Islet precursor cell (in vitro differentiated cells): ENCODE data around the gene RWDD3.
A peak's percentile ranks its signal among the peaks of the same experiment; 100 is the strongest.

Experiments used
- DNase-seq: peaks from one replicate; pipeline ENCODE4 v3.0.0-alpha.2; 2018

RWDD3 gene

DNA sequence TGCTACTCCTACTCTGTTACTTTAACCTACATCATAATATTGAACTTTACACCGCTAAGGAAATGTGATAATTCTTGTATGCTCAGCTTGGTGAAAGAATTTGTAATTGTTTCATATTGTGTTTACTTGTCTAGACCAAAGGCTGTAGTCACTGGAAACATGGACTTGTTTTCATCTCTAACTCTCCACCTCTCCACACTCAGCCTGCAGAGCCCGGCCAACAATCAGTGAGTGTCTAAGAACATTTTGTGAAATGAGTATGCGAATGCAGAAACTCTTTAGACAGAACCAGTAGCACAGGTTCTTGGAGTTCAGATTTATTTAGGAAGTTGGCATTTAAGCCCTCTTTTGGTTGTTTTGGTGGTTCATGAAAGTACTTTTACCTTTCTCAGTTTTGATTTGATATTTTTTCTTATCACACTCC, 3.2 kb upstream of the RWDD3 start:
- no peak for DNase-seq

DNA sequence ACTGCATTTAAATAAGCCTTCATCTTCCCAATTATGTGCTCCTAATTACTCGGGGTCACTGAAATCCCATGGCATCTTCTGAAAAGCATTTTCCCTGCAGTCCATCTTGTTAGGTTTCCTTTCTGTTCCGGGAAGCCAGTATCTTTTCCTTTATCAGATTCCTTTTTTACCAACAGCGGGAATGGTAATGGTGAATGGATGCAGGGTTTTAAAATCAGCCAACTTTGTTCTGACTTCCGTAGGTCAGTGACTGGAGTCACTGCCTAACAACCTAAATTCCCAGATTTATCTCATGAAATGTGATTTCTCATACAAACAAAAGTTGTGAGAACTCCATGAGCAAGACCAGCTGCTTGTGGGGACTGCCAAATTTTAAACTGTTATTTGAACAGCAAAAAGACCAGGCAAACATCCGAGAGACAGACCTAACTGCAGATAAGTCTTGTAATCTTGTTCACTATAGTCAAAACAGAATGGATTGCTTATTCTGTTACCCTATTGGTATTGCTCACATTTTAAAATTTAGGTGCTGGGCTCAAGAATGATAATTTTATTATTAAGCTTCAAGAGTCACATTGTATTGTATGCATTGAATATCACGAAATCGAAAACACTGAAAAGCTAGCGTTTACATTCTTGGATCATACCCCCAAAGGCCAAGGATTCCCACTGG, 1.2 kb upstream of the RWDD3 start:
- no peak for DNase-seq

DNA sequence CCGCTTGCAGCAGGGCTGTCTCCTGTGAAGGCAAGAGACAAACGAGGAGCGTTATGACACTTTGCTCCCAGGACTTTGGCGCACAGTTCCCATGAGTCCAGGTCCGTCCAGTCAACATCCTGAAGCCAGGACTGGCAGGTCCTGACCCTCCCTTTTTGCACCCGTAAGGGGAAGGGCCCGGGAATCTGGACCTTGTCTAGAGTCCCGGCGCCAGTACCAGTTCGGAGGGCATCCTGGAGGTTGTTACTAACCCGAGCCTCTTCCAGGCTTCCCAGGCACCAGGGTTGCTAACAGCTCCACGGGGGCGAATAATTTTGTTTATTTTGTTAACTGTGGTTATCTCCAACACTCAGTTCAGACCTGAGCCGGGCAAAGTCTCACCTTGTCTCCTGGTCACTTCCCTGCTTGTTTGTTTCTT, 682 bp upstream of the RWDD3 start:
- peak; percentile 69 for DNase-seq

DNA sequence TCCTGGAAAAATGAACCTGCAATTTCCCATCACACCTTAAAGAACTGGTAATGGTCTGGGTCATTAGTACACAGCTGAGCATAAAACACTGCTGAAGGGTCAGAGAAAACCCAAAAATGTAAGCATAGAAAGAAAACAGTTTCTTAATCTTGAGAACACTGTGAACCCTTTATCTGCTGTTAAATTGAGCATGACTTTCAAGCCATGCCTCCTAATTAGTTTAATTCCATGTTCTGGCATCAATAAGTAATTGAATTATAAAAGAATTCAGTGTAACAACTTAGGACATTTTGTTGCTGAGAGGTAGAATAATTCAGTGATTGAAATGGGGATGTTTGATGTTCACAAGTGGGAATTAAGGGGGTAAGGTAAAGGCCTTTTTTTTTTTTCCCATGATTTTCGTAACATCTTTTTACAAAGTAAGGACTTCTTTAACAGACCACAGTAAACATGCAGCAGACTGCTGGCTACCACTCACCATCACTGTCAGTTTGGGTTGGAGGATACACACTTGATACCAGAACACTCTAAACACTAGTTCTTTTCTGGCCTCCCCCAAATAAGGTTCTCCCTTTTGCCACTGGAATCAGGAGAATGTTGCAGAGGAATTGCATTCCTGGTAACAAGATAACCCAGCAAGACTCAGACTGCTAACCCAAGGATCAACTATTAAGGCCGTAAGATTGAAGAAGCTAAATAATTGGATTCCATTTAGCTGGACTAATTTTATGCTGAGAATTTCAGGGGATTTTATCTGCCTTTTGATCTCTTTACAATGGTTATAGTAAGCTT, 3.0 kb downstream of the RWDD3 start:
- DNase-seq, result no peak

DNA sequence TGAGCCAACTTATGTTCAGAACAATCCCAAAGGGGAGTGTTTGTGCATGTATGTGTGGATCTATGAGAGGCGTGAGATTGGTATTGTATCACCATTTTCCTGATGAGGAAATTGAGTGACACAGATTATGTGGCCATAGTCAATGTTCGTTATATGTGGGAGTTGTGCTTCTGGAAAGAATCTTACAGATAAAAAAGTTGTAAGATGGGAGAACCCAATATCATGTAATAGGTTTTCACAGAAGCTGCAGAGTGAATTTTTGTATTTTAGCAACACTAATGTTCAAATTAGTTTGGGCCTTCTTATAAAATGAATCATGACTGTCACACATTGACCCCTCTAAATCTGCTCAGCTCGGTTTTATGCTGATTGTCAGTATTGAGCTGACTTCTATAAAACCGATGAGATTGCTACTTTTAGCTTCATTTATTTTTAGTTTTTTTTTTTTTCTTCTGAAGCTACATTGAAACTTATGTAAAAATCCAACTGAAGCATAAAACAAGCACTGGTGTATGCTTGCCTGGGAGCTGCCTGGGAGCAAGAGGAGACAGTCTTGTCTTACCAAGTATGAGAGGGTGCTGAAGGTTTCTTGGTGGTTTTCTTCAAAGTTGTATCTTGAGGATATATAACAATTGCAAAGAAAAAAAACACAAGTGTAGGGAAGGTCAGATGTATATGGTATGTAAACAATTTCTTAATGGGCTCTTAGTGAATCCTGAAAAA, 4.1 kb downstream of the RWDD3 start:
- DNase-seq, result no peak

DNA sequence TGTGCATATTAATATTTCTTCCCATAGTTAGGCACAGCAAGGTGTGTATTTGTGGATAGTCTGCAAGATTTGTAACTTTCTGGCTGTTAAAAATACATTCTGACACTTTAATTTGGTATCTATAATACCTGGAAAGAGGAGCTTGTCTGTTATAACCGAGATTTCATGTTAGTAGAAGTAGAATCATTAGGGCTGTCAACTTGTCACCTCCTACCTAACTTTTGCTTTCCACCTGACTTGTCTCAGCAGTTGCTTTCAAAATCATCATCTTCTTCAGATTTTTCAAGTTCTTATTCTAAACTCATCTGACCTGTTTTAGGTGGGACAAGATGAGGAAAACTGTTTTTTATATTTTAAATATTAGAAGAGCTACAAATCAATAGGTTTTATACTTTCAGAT, 11.0 kb downstream of the RWDD3 start:
- DNase-seq, result no peak

DNA sequence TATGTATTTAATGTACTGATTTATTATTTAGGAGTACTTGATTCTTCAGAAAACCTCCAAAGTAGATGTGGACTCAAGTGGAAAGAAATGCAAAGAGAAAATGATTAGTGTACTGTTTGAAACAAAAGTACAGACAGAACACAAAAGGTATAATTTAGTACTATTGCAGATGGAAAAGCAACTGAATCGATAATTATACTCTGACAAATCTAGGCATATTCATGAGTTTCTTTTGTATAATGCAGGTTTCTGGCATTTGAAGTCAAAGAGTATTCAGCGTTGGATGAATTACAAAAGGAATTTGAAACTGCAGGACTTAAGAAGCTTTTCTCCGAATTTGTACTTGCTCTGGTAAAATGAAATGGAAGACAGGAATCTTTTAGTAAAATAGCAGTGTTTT, 12.5 kb downstream of the RWDD3 start:
- DNase-seq, result no peak

DNA sequence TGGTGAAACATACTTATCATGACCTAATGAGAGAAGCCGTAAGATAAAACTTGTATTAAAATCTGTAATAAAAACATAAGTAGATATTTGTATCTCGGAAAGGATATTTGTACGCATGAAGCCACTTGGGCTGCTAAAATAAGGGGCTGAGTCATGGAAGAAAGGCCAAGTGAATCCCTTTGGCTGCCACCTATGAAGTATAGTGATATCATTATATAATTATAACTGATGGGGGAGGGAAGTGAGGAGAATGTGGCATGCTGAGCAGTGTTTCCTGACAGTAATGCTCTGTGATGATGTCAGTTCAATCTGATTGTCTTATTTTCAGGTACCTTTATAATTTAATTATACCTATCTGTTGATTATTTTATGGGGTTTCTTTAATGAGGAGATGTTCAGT, 13.6 kb downstream of the RWDD3 start:
- DNase-seq, result no peak

DNA sequence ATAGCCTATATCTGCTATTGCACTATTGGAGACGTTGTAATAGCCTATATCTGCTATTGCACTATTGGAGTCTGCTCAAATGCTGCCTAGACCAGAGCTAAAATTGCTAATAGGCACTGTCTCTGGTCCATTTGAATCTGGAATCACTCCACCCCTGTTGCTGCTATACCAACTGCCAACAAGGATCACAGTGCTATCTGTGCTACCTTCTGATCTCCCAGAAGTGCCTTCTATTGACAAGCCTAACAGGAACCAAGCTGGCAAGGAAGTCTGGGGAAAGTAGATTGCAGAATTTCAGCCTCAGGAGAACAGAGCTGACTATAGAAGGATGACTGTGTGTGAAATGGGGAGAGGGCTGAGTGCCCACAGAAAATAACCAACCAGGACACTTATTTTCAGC, 15.9 kb downstream of the RWDD3 start:
- no peak for DNase-seq

DNA sequence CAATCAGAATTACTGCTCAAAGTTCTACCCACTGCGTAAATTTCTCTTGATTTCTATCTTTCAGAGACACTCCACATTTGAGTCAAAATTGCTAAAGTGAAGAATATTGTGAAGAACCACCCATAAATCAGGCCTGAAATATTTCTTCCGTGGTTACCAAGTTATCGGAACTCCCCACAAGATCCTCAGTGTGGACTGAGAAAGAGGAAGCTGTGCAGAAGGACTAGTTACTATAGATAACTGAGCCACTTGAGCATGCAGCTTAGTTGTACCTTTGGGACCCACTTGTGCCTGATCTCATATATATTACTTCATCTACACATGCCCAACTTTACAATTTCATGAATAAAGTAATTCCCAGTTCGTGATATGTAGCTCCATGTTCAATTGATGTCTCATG, 18.4 kb downstream of the RWDD3 start:
- no peak for DNase-seq

DNA sequence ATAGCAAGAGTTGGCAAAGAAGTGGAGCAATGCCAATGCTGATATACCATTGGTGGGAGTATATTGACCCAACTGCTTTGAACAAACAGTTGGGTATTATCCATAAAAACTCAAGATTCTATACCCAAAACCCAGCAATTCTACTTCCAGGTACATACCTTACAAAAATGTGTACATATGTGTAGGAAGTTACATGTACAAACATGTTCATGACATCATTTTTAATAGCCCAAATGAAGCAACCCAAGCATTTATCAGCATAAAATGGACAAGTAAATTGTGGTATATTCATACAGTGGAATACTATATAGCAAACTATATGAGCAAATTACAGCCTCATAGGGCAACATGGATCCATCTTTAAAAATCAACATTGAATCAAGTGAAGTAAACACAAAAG, 20.9 kb downstream of the RWDD3 start:
- DNase-seq, result no peak

DNA sequence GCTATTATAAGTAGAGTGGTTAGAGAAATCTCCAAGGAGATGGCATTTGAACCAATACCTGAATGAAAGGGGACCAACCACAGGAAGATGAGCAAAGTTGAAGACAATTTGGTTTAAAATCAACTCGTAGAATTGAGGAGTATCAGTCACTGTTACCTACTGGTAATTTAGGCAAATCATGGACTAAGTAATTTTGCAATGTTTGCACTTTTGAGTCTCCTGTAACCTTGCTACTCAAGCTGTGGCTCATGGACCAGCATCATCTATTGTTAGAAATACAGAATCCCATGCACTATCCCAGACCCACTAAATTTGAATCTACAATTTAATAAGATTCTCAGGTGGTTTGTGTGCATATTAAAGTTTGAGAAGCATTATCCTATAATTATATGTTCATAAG, 21.8 kb downstream of the RWDD3 start:
- no peak for DNase-seq

DNA sequence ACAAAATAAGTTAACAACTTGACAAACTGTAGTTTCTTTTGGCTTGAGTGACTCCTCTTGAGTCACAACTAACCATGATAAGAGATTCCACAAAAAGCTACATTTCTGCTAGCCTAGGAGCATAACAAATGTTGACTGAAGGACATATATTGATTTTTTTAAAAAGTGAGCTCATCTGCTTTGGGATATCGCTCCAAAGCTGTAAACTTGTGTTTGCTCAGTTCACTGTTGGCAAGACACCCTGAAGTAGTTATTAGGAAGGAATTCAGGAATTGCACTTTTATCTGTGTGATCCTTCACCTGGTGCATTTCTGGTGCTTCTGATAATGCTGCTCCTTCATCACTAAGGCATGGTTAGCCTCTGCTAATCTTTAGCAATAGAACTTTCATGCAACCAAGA, 23.7 kb downstream of the RWDD3 start:
- DNase-seq, result no peak

DNA sequence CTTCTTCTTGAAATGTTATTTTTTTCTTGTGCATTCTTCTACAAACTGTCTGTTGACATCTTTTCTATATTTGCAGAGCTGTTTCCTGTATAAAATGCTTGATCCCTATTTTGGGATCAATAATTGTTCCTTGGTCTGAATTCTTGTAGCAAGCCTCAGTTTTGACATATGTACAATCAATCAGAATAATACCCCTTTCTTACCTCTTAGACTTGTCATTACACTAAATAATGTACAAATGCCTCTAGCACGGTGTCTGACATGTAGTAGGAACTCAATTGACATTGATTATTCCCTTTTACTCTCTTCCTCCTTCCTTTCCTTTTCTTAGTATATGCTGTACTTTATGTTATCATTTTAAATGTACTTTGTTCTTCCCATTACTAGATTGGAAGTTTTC, 25.2 kb downstream of the RWDD3 start:
- no peak for DNase-seq

DNA sequence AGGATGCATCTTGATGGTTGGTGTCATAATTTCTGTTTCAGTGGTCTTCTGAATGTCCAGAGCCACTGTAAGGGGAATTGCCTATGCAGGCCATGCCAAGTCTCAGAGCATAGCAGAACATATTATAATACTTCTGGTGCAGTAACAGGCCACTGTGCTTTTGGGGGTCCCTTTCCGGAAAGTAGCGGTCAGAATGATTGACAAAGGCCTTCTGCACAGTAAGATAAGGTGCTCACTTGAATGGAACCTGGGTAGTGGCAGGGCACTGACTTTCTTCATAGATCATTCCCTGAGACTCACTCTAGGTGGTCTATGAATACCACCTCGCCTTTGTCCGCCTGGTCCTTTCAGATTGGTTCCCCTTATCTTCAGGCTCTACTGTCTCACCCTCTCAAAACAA, 28.9 kb downstream of the RWDD3 start:
- DNase-seq, result no peak

DNA sequence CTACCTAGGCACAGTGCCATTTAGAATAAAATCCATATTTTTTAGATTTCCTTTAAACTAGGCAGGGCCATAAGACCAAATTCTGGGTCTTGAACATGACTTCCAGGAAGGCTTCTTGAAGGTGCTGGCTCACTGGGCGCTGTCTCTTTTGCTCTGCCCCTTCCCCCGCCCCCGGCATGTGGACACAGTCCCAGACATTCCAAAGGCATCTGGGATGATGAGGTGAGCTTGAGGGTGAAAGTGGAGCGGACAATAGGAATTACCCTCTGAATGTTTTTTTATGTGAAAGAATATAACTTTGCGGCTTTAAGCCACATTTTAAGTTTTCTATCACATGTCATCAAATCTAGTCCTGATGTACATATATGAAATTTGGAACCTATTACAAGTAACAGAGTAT, 29.4 kb downstream of the RWDD3 start:
- DNase-seq, result peak; percentile 79

DNA sequence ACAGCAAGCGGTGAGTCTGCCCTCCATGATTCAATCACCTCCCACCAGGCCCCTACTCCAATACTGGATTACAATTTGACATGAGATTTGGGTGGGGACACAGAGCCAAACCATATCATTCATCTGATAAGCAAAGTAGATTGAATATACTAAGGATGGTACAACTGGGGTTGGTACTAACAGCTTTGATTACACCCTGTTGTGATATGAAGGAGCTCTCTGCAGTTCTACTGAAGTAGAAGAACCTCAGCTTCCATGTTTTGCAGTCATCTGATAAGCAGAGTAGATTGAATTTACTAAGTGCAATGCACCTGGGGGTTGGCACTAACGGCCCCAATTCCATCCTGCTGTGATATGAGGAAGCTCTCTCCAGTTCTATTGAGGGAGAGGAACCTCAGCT, 31.1 kb downstream of the RWDD3 start:
- DNase-seq, result no peak

DNA sequence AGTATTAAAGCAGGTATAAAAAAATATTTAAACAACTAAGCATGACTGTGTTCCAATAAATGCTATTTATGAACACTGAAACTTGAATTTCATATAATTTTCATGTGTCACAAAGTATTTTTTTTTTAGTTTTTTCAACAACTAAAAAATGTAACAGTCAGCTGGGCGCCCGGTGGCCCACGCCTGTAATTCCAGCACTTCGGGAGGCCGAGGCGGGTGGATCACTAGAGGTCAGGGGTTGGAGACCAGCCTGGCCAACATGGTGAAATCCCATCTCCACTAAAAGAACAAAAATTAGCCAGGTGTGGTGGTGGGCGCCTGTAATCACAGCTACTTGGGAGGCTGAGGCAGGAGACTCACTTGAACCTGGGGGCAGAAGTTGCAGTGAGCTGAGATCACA, 42.4 kb downstream of the RWDD3 start:
- DNase-seq, result no peak

DNA sequence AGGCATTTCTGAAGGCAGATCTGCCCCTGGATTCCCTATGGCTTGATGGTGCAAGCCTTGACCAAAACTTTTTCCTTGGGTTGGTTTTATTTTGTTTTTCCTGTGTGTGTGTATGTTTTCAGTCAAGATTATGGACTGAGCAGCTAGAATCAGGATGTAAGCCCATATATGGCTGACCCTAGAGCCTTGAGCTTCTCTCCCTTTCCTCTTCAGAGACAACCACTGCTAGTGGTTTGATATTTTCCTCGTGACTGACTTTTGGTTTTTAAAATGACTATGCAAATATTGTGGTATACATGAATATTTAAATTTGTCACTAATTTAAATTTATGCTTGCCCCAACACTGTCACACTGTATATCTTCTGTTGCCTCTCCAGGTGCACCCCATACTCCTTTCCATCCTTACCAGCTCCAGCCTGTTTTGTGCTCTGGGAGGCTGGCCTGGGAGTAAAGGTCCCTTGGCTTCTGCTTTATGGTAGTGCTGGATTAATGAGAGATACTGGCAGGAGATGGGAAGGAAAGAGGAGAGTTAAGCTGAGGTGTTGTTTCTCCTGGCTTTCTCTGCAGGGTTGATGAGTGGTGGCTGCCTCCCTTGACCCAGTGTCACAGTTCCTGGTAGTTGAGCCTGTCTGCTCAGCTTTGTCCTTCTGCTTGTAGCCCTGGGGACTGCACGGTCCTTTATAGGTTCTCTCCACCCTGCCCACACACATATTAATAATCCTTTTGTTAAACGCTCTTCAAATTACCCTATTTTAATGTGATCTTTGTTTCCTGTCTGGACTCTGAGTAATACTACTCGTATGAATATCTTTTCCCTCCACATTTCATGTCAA, 44.4 kb downstream of the RWDD3 start:
- no peak for DNase-seq

DNA sequence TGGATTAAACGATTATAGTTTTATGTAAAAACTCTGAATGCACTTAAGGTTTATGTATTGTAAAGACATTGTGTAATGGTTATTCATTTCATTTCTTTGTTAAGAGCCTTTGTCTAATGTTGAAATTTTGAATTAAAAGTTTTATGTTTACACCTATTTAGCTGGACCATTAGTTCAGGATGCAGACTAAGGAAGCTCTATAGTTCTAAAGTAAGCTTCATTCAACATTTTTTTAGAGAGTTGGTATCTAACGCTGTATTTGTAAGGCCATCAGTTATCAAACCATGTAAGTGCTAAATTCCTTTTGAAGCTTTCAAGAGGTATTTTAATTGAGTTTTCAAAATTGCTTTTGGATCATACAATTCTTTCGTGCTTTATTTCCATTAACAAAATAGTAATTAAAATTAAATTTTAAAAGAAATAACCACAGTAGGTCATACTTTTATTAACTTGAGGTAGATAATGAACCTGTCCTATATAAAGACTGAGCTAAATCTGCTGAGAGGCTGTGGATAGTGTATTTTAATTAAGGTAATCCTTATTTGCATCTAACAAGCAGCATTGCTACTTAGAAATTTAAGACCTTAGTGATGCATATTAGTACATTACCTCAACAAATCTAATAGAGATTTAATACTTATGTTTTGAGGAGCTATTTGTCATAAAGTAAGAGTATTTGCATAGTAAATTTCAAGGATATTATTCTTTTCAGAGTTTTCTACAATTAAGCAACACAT, 47.9 kb downstream of the RWDD3 start:
- no peak for DNase-seq

DNA sequence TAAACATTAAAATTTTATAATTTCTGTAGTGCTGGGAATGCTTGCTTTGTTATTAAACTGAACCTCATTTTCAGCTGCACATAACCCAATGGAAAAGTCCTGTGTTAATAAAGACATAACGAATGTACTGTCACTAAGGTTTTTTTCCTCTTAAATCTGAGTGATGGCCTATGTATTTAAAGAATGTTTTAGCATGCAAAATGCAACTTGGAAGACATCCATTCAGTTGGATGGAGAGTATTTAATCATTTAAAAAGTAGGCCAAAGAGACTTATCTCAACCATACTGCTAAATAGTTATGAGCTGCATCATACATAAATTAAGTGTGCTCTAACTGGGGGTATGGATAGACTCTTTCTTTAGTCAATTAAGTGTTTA, 48.5 kb downstream of the RWDD3 start:
- no peak for DNase-seq

DNA sequence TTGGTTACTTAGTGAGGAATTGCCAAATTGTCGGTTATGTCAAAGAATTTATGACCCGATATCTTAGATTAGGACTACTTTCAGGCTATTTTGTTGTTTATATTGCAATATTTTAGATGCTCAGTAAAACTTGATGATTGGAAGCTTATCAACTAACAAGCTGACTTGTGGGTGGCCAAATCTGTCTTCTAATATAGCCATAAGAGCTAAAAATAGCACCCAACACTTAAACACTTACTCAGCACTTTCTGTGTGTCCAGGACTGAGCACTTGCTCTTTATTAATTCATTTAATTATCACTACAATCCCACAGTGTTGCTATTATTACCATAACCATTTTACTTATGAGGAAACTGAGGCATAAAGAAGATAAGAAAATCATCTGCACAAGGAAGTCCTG, 50.4 kb downstream of the RWDD3 start:
- no peak for DNase-seq

DNA sequence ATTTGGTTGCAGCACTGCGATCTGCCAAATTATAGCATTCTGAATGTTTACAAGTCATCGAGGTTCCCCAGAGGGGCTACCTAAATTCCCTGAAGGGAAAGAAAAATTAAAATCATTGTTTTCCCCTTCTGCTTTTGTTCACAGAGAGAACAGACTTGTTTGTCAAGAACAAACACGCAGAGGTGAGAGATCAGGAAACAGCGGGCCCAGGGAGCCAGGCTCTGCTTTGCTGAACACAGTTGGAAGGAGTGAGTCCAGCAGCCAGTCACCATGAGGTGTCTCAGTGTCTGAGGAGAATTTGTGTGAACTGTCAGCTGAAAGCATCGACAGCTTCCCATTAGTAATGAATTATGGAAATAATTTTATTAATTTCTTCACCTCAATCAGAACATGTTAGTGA, 52.5 kb downstream of the RWDD3 start:
- DNase-seq, result peak; percentile 57
